ENCODE data around the gene SLC38A6.

GRCh38 chr14:61080591-61081010 lies 99.6 kb downstream of the SLC38A6 start:
- TF ChIP-seq, protein P1, sequence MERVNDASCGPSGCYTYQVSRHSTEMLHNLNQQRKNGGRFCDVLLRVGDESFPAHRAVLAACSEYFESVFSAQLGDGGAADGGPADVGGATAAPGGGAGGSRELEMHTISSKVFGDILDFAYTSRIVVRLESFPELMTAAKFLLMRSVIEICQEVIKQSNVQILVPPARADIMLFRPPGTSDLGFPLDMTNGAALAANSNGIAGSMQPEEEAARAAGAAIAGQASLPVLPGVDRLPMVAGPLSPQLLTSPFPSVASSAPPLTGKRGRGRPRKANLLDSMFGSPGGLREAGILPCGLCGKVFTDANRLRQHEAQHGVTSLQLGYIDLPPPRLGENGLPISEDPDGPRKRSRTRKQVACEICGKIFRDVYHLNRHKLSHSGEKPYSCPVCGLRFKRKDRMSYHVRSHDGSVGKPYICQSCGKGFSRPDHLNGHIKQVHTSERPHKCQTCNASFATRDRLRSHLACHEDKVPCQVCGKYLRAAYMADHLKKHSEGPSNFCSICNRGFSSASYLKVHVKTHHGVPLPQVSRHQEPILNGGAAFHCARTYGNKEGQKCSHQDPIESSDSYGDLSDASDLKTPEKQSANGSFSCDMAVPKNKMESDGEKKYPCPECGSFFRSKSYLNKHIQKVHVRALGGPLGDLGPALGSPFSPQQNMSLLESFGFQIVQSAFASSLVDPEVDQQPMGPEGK (CRISPR knock-in tag; IDR thresholded peaks at IDR 0.05; ENCODE audit: borderline replicate concordance): no peak
- no peak for TF ChIP-seq ARNTL (CRISPR knock-in tag; IDR thresholded peaks at IDR 0.05; ENCODE audit: borderline replicate concordance, low read depth)
- no peak for TF ChIP-seq ZFP30 (CRISPR knock-in tag; IDR thresholded peaks at IDR 0.05)
- TF ChIP-seq CSDC2 (CRISPR knock-in tag; IDR thresholded peaks at IDR 0.05): no peak

Measured in SK-N-SH treated with all-trans-retinoic acid at 6 μM for 48 hours (cell line).